ENCODE data around the gene ISCU. TPM values are rescaled to one million over a fixed set of nuclear protein-coding genes. Genes with fewer than 3 reads are reported as not detected.

ISCU gene
- total RNA-seq, 2 donors from 2014 or later: 82.7 to 160 TPM

DNA sequence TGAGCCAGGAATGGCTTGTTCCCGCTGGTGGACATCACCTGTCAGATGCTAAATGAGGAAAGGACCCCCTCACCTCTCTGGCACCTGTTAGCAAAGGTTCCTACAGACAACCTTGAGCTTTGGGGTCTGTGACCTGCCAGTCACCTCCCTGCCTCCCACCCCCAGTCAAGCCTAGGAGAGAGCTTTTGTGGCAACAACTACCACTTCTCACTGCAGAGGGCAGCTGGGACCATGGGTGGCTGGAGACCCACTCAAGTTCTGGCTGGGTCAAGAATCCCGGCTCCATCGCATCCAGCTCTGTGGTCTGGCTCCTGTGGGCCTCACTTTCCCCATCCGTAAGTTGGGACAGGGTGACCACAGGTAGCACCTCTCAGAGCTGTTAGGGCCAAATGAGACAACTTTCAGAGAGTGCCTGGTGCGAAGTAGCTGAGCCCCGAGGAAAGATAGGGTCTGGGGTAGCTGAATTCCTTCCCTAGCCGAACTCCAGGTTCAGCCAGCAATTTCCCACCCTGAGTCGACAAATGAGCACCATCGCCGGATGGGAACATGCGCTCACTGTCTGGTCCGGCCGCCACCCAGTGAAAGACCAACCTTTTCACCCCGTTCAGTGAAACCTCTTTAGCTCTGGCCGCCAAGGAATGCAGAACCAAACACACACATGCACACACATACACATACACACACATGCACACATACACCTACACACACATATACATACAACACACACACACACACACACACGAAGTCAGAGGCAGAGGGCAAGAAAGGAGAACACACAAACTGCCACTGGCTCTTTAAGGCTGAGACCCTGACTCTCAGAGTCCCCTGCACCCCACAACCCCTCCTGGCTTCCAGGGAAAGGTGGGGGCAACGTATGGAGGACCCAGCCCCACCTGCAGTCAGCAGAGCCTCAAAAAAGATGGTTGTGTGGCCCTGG is 33.6 kb downstream of the ISCU start:
- H3K27ac ChIP-seq: no peak overlapping the region

DNA sequence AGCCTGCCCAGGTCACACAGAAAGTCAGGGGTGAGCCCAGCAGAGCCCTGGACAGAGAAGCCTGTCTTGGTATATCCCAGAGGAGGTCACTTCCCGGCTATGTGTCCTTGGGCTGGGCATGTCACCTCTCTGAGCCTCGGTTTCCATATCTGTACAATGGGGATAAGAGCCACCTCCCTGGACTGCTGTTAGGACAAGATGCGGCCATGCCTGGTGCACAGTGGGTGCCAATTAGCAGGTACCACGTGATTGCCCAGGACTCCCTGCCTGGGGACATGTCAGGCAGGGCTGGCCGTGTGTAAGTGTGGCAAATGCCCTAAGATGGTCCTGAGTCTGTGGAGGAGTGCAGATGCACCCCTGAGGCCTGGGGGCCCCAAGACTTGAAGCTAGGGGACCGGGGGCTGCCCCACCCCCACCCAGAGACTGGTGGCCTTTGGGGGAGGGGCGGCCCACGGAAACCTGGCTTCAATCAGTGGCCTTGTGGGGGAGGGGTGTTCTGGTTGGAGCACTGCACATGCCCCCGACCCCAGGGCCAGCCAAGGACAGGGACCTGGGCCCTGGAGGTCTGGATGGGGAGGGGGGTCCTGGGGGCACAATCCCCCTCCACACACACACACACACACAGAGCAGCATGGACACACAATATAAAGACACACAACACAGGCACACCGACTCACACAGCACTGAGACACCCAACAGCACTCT is 34.6 kb downstream of the ISCU start:
- intact Hi-C loops (cut with DNase I): no loop called here
- 43 to 44% methylated on average over 1 to 8 of the region's 10 CpGs for WGBS, 2 donors
- Histone ChIP-seq H3K4me3 (no peak overlapping the region), H3K27ac (no peak overlapping the region), H3K4me1 (no peaks in the 10 kb centered on the region), H3K27me3 (no peaks in the 10 kb centered on the region), H3K36me3 (replicated peaks in 1 of 2; ENCODE audit: insufficient read depth in 1 of 2, low read depth in 2 of 2) (no peaks in the 10 kb centered on the region), H3K9me3 (no peaks in the 10 kb centered on the region)
- ATAC-seq (no peak), DNase-seq (no peak)
- no peak for TF ChIP-seq POLR2A (IDR thresholded peaks at IDR 0.05)
- no peak for TF ChIP-seq CTCF (IDR thresholded peaks at IDR 0.05)

More for the DNA sequence above, 33.6 kb downstream of the ISCU start:
- no peak for ATAC-seq
- H3K9me3 ChIP-seq: no peaks in the 10 kb centered on the region
- H3K4me3 ChIP-seq: no peak overlapping the region
- no peaks in the 10 kb centered on the region for H3K4me1 ChIP-seq
- H3K27me3 ChIP-seq: no peaks in the 10 kb centered on the region
- no peak for TF ChIP-seq POLR2A (IDR thresholded peaks at IDR 0.05)
- no peak for TF ChIP-seq CTCF (IDR thresholded peaks at IDR 0.05)
- H3K36me3 ChIP-seq (replicated peaks in 1 of 2; ENCODE audit: insufficient read depth in 1 of 2, low read depth in 2 of 2): no peaks in the 10 kb centered on the region
- intact Hi-C loops (cut with DNase I): no loop called here
- 64 to 75% methylated on average over 12 to 17 of the region's 17 CpGs for WGBS, 2 donors
- no peak for DNase-seq

DNA sequence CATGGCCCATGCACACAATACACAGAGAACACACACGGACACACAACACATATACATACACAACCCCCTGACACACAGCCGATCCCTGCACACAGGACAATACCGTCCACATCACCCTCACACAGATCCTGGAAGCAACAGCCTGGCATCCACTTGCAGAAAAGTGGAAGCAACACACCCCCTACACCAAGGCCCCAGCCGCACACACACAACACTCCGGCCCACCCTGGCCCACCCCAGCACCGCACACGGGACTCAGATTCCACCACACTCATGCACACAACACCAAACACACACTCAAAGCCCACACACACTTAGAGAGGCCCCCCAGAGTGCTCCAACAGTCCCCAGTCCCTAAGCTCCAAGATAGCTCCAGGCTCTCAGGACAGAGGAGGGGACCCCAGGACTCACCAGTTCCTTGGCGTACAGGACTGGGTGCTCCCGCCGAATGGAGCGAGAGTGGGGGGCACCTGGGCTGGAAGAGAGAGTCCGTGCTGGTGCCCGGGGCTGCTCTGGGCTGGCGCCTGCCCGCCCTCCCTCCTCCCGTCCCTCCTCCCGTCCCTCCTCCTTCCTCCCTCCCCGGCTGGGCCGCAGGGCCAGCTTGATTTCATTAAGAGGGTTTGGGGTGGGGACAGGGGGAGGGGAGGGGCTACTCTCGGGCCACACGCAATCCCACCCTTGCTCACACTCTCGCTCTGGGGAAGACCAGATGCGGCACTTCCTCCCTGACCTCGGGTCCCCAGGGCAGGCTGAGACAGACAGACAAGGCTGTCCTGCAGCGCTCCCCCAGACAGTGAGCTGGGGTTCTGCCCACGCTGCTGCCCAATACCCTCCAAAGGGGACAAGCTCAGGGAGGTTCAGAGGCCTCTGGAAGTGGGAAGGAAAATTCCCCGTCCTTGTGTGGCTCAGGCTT is 35.4 kb downstream of the ISCU start, which contains the start of gene TMEM119:
TMEM119 (minus strand) TSS at position 526 of the 913 bp plus-strand sequence. CDS start 5,701 bp downstream, outside the sequence.
- TF ChIP-seq CTCF (IDR thresholded peaks at IDR 0.05): no peak
- intact Hi-C loops (cut with DNase I): no loop called here
- WGBS, 2 donors: 30 to 62% methylated on average over 7 to 27 of the region's 27 CpGs
- Histone ChIP-seq H3K4me1 (no peaks in the 10 kb centered on the region), H3K27me3 (no peaks in the 10 kb centered on the region), H3K4me3 (no peak within 1 kb of the TSS), H3K27ac (no peak within 1 kb of the TSS), H3K9me3 (no peaks in the 10 kb centered on the region), H3K36me3 (replicated peaks in 1 of 2; ENCODE audit: insufficient read depth in 1 of 2, low read depth in 2 of 2) (no peaks in the 10 kb centered on the region)
- DNase-seq: peak in 1 of 4 donors; percentile 20
- ATAC-seq: peak; percentile 22

- TF ChIP-seq CTCF (IDR thresholded peaks at IDR 0.05) (no peak), POLR2A (IDR thresholded peaks at IDR 0.05) (no peak)
- H3K27ac ChIP-seq: no peak overlapping the region
- no peaks in the 10 kb centered on the region for H3K36me3 ChIP-seq (replicated peaks in 1 of 2; ENCODE audit: insufficient read depth in 1 of 2, low read depth in 2 of 2)
- H3K9me3 ChIP-seq: no peaks in the 10 kb centered on the region
- H3K4me1 ChIP-seq: no peaks in the 10 kb centered on the region
- WGBS, 2 donors: 70 to 76% methylated on average over 11 of the region's 11 CpGs
- intact Hi-C loops (cut with DNase I): no loop called here
- no peak overlapping the region for H3K4me3 ChIP-seq
- ATAC-seq (no peak), DNase-seq (no peak)
- no peaks in the 10 kb centered on the region for H3K27me3 ChIP-seq
Measured at GRCh38 chr12:108598553-108599250, 36.3 kb downstream of the ISCU start.

Data from body of pancreas (tissue), 4 donors.